GM10248 (cell line): ENCODE results near the gene RAB11A.

Source experiments
- CTCF ChIA-PET: fragments of 300-600 bp; sonication (Branson Sonifier 250); formaldehyde crosslinking; extraction: SDS; loops from one replicate; lab custom pipeline; 2021; ENCODE audit warnings: antibody characterized with exemption; lab: Yijun Ruan, JAX
- POLR2A ChIA-PET: fragments of 350-650 bp; sonication (Branson Sonifier 250); formaldehyde crosslinking; extraction: SDS; loops from one replicate; lab custom pipeline; 2020; ENCODE audit warnings: antibody characterized with exemption; lab: Yijun Ruan, JAX
- DNase-seq: peaks from one replicate; pipeline ENCODE4 v3.0.0; 2012; ENCODE audit errors: extremely low spot score
- TF ChIP-seq, protein P1 (sequence below): IDR thresholded peaks from 2 replicates; pipeline ENCODE4 v1.5.1; 2012; ENCODE audit warnings: mild to moderate bottlenecking, low read depth; ENCODE audit errors: extremely low read depth, missing control alignments, control extremely low read depth

Gene RAB11A

DNA sequence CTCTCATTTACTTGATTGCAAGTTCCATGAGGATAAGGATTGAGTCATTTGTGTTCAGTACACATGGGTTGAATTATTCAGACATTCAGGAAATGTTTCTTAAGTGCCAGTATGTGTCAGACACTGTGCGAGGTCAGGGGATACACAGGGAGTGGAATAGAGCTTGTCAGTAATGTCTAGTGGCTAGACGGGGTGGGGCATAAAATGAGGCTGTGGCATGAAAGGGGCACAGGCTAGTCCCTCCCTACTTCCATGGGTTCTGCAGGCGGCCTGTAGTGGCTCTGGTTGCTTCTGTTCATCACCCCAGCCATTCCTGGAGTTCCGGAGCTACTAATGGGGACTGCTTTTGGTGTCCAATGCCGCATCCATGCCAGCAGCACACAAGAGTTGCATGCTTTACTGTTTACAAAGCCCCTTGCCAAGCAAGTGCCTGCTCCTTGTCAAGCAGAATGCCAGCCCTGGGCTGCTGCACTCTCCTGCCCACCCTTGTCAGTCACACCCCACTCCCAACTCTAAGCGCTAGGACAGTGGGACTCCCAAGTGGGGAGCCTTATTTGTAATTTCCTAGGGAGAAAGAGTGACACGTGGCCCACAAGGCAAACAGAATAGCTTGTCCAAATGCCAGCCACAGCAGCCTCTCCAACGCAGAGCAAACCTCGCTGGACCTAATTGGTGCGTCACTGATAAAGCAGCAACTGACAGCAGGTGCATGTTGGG lies 70.8 kb downstream of the RAB11A start:
- ChIA-PET POLR2A (no interaction called here), CTCF (interaction anchor here (1.1 to 2.1 kb wide), 3 partner anchors 11 to 18 kb away, joined by 4 to 10 read pairs (median 5); no protein-coding TSS in a partner anchor)
- no peak for DNase-seq
- TF ChIP-seq, protein P1, sequence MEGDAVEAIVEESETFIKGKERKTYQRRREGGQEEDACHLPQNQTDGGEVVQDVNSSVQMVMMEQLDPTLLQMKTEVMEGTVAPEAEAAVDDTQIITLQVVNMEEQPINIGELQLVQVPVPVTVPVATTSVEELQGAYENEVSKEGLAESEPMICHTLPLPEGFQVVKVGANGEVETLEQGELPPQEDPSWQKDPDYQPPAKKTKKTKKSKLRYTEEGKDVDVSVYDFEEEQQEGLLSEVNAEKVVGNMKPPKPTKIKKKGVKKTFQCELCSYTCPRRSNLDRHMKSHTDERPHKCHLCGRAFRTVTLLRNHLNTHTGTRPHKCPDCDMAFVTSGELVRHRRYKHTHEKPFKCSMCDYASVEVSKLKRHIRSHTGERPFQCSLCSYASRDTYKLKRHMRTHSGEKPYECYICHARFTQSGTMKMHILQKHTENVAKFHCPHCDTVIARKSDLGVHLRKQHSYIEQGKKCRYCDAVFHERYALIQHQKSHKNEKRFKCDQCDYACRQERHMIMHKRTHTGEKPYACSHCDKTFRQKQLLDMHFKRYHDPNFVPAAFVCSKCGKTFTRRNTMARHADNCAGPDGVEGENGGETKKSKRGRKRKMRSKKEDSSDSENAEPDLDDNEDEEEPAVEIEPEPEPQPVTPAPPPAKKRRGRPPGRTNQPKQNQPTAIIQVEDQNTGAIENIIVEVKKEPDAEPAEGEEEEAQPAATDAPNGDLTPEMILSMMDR: no peak

DNA sequence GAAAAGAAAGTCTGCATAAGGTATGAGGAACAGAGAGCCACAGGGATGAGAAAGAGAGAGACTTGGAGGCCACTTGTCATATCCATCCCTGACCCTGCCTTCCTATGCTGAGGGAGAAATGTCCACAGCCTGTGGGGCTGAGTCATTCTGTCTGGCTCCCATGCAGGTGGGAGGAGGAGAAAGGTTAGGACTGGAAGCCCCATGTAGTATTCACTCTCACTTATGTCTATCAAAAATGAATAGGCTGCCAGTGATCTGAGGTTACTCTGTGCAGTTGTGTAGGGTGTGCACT lies 71.3 kb downstream of the RAB11A start:
- no peak for DNase-seq
- TF ChIP-seq, protein P1: no peak
- ChIA-PET CTCF (interaction anchor here (1.1 kb wide), 1 partner anchor 19 kb away, joined by 4 read pairs; no protein-coding TSS in a partner anchor), POLR2A (no interaction called here)
